Tibial artery (tissue), 4 donors: ENCODE data around the gene CARD9.

Experiments
- DNase-seq, 2 donors: peaks; one replicate each; pipeline ENCODE4 v3.0.0-alpha.2; 2019
- H3K27ac ChIP-seq, 2 donors: fragments of 200-600 bp; sonication (generic) in 1 of 2; 1 replicate in 1 of 2; 2 replicates in 1 of 2; pipeline ENCODE4 v1.5.1; 2018 to 2019; ENCODE audit warnings: mild to moderate bottlenecking in 1 of 2
- H3K27me3 ChIP-seq, 2 donors: fragments of 200-600 bp; sonication (generic) in 1 of 2; one replicate each; pipeline versions ENCODE4 v1.5.1 to v1.6.0; 2016 to 2019
- H3K36me3 ChIP-seq, 3 donors: fragments of 200-600 bp; sonication (generic) in 2 of 3; one replicate each; pipeline ENCODE4 v1.5.1; 2016 to 2019; ENCODE audit warnings: mild to moderate bottlenecking in 2 of 3
- H3K4me1 ChIP-seq, 4 donors: fragments of 200-600 bp; sonication (generic) in 2 of 4; 1 replicate in 3 of 4; 2 replicates in 1 of 4; pipeline ENCODE4 v1.5.1; 2016 to 2019
- H3K4me3 ChIP-seq, 2 donors: fragments of 200-600 bp; sonication (generic) in 1 of 2; 1 replicate in 1 of 2; 2 replicates in 1 of 2; pipeline ENCODE4 v1.5.1; 2018 to 2019; ENCODE audit warnings: mild to moderate bottlenecking in 2 of 2
- H3K9me3 ChIP-seq, 3 donors: fragments of 200-600 bp; sonication (generic) in 1 of 3; one replicate each; pipeline ENCODE4 v1.5.1; 2016 to 2019
- intact Hi-C: fragments of 100-400 bp; cut with DNase I; formaldehyde crosslinking; loops from one replicate; pipeline ENCODE4 v1.15.0; 2023; ENCODE audit warnings: low total_unique reads
- TF ChIP-seq, protein P1 (sequence below), 2 experiments: fragments of 200-600 bp in 1 of 2; fragments of 450-650 bp in 1 of 2; IDR thresholded peaks; one replicate each; pipeline ENCODE4 v1.5.1; 2017 to 2019; ENCODE audit warnings: antibody characterized with exemption in 2 of 2, mild to moderate bottlenecking in 1 of 2, moderate library complexity in 1 of 2

CARD9 gene

GRCh38 chr9:136342181-136343120 is 31.0 kb downstream of the CARD9 start:
- intact Hi-C loops = no loop called here

GRCh38 chr9:136341769-136342168 is 31.7 kb downstream of the CARD9 start:
- H3K27ac ChIP-seq = peak overlapping the region; percentile 49 to 53
- DNase-seq = no peak
- H3K4me1 ChIP-seq = peaks cover 0 to 41% (median 29%) of the 10 kb centered on the region in 4 donors
- intact Hi-C loops = no loop called here
- H3K36me3 ChIP-seq = peaks cover 0 to 41% (median 23%) of the 10 kb centered on the region in 3 donors
- no peaks in the 10 kb centered on the region for H3K27me3 ChIP-seq
- no peaks in the 10 kb centered on the region for H3K9me3 ChIP-seq
- TF ChIP-seq, protein P1, sequence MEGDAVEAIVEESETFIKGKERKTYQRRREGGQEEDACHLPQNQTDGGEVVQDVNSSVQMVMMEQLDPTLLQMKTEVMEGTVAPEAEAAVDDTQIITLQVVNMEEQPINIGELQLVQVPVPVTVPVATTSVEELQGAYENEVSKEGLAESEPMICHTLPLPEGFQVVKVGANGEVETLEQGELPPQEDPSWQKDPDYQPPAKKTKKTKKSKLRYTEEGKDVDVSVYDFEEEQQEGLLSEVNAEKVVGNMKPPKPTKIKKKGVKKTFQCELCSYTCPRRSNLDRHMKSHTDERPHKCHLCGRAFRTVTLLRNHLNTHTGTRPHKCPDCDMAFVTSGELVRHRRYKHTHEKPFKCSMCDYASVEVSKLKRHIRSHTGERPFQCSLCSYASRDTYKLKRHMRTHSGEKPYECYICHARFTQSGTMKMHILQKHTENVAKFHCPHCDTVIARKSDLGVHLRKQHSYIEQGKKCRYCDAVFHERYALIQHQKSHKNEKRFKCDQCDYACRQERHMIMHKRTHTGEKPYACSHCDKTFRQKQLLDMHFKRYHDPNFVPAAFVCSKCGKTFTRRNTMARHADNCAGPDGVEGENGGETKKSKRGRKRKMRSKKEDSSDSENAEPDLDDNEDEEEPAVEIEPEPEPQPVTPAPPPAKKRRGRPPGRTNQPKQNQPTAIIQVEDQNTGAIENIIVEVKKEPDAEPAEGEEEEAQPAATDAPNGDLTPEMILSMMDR (IDR thresholded peaks at IDR 0.05) = no peak
- H3K4me3 ChIP-seq = peak overlapping the region in 1 of 2 donors; percentile 48

More at GRCh38 chr9:136342181-136343120, 31.0 kb downstream of the CARD9 start:
- Histone ChIP-seq H3K27me3 (no peaks in the 10 kb centered on the region), H3K4me3 (peak overlapping the region; percentile 42 to 48), H3K27ac (peak overlapping the region; percentile 49 to 53), H3K36me3 (peaks cover 0 to 34% (median 17%) of the 10 kb centered on the region in 3 donors), H3K9me3 (no peaks in the 10 kb centered on the region), H3K4me1 (peaks cover 0 to 45% (median 31%) of the 10 kb centered on the region in 4 donors)
- TF ChIP-seq, protein P1 (IDR thresholded peaks at IDR 0.05) = no peak
- peak; percentile 62 to 85 for DNase-seq

DNA sequence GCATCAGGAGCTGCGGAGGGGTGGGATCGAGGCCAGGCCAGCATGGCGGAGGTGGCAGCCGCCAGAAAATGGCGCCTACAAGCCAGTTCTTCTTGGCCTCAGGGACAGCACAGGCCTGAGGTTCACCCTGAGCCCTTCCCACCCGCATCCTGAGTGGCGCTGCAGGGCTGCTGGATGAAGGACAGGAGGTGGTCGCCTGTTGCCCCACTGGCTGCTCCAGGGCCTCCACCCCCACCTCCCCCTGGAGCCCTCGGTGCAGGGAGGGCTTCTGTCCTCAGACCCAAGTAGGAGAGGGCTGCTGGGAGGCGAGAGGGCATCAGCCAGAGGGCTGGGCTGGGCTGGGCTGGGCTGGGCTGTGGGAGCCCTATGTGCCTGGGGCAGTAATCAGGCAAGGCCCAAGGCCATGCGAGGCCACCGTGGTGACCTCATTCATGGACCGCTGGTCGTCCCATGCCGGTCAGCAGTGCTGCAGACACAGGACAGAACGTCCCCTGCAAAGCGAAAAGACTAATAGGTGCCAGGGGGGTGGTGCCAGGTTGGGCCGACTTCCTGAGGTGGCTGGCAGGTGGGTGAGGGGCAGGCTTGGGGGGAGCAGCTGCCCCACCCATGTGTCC is 32.3 kb downstream of the CARD9 start:
- Histone ChIP-seq H3K27me3 (no peaks in the 10 kb centered on the region), H3K36me3 (peaks cover 0 to 47% (median 29%) of the 10 kb centered on the region in 3 donors), H3K4me3 (no peak overlapping the region), H3K27ac (no peak overlapping the region), H3K9me3 (no peaks in the 10 kb centered on the region), H3K4me1 (peaks cover 0 to 34% (median 23%) of the 10 kb centered on the region in 4 donors)
- intact Hi-C loops = no loop called here
- DNase-seq = no peak
- TF ChIP-seq, protein P1 (IDR thresholded peaks at IDR 0.05) = no peak

- intact Hi-C loops = no loop called here
- H3K36me3 ChIP-seq = peaks cover 0 to 53% (median 30%) of the 10 kb centered on the region in 3 donors
- TF ChIP-seq, protein P1 (IDR thresholded peaks at IDR 0.05) = no peak
- H3K27ac ChIP-seq = no peak overlapping the region
- no peaks in the 10 kb centered on the region for H3K9me3 ChIP-seq
- DNase-seq = no peak
- peaks cover 0 to 28% (median 18%) of the 10 kb centered on the region in 4 donors for H3K4me1 ChIP-seq
- H3K4me3 ChIP-seq = no peak overlapping the region
- H3K27me3 ChIP-seq = no peaks in the 10 kb centered on the region
These were observed 33.0 kb downstream of the CARD9 start for GRCh38 chr9:136340356-136341041.

DNA sequence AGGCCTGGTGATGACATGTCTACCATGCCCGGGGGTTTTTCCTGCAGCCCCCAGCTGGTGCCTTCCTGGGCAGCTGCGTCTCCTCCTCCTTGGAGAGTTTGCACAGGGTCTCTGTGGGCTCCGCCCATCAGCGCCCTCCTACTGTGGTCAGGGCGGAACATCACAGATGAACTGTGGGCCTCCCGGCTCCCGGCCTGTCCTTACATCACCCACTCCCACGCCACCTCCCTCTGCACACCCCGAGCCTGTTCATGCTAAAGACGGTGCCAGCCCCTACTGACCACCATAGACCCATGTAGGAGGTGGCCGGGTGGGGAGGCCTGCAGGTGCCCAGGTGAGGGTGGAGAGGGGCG is 33.5 kb downstream of the CARD9 start:
- Histone ChIP-seq H3K4me3 (no peak overlapping the region), H3K36me3 (peaks cover 0 to 57% (median 30%) of the 10 kb centered on the region in 3 donors), H3K4me1 (peaks cover 0 to 22% (median 15%) of the 10 kb centered on the region in 4 donors), H3K27ac (no peak overlapping the region), H3K27me3 (no peaks in the 10 kb centered on the region), H3K9me3 (no peaks in the 10 kb centered on the region)
- intact Hi-C loops = no loop called here
- no peak for DNase-seq
- TF ChIP-seq, protein P1 (IDR thresholded peaks at IDR 0.05) = no peak
